GM23338 (cell line): ENCODE data around the gene HDAC1. TPM values are rescaled to one million over a fixed set of nuclear protein-coding genes. Genes with fewer than 3 reads are reported as not detected.

Source experiments
- ATAC-seq: fragments of 200-7000 bp; cut with Tn5 transposase; 3 replicates; pipeline ENCODE4 v1.9.1; 2020
- DNase-seq: peaks from one replicate; pipeline ENCODE4 v3.0.0-alpha.2; 2015; ENCODE audit warnings: low spot score
- H2AFZ ChIP-seq: fragments of 200-600 bp; sonication (generic); 2 replicates; pipeline ENCODE4 v1.8.0; 2016; ENCODE audit warnings: antibody characterized with exemption, mild to moderate bottlenecking, moderate library complexity
- H3F3A ChIP-seq: fragments of 200-600 bp; sonication (generic); replicated peaks from 2 replicates; pipeline ENCODE4 v1.8.0; 2017; ENCODE audit warnings: antibody characterized with exemption, mixed run types, low read depth
- H3K27ac ChIP-seq: fragments of 200-600 bp; sonication (generic); 2 replicates; pipeline ENCODE4 v1.6.1; 2016; ENCODE audit warnings: low read depth
- H3K27me3 ChIP-seq: fragments of 200-600 bp; sonication (generic); 2 replicates; pipeline ENCODE4 v1.8.0; 2016; ENCODE audit warnings: mild to moderate bottlenecking, mixed run types, moderate library complexity; ENCODE audit not compliant: insufficient read depth
- H3K36me3 ChIP-seq: fragments of 200-600 bp; sonication (generic); 2 replicates; pipeline ENCODE4 v1.8.0; 2016; ENCODE audit warnings: mild to moderate bottlenecking; ENCODE audit not compliant: insufficient read depth
- H3K4me1 ChIP-seq: fragments of 200-600 bp; sonication (generic); 2 replicates; pipeline ENCODE4 v1.8.0; 2016; ENCODE audit warnings: mild to moderate bottlenecking, moderate library complexity; ENCODE audit not compliant: insufficient read depth
- H3K4me2 ChIP-seq: fragments of 200-600 bp; sonication (generic); 2 replicates; pipeline ENCODE4 v1.7.1; 2017; ENCODE audit warnings: mixed run types
- H3K4me3 ChIP-seq: fragments of 200-600 bp; sonication (generic); 2 replicates; pipeline ENCODE4 v1.6.1; 2016; ENCODE audit warnings: mixed run types
- H3K79me2 ChIP-seq: fragments of 200-600 bp; sonication (generic); replicated peaks from 2 replicates; pipeline ENCODE4 v1.8.0; 2017; ENCODE audit warnings: mild to moderate bottlenecking; ENCODE audit not compliant: insufficient read depth
- H3K9me2 ChIP-seq: fragments of 200-600 bp; sonication (generic); 2 replicates; pipeline ENCODE4 v1.8.0; 2017; ENCODE audit not compliant: insufficient read depth
- H4K20me1 ChIP-seq: fragments of 200-600 bp; sonication (generic); replicated peaks from 2 replicates; pipeline ENCODE4 v1.8.0; 2017; ENCODE audit warnings: mild to moderate bottlenecking; ENCODE audit not compliant: insufficient read depth
- H3K27ac Mint-ChIP-seq: 2 replicates; pipeline ENCODE4 v1.8.0; 2020; ENCODE audit warnings: inconsistent platforms, mild to moderate bottlenecking, moderate library complexity, mixed read lengths
- H3K27me3 Mint-ChIP-seq: 3 replicates; pipeline ENCODE4 v1.8.0; 2022; ENCODE audit warnings: low read depth, mild to moderate bottlenecking, moderate library complexity, mixed read lengths, inconsistent platforms; ENCODE audit not compliant: insufficient read depth, poor library complexity
- H3K36me3 Mint-ChIP-seq: 3 replicates; pipeline ENCODE4 v1.8.0; 2021; ENCODE audit warnings: low read depth, mild to moderate bottlenecking, inconsistent platforms, moderate library complexity, mixed read lengths
- H3K4me1 Mint-ChIP-seq: 3 replicates; pipeline ENCODE4 v1.8.0; 2020; ENCODE audit warnings: mild to moderate bottlenecking, inconsistent platforms, mixed read lengths
- H3K4me3 Mint-ChIP-seq: 3 replicates; pipeline ENCODE4 v1.8.0; 2021; ENCODE audit warnings: moderate library complexity, mild to moderate bottlenecking, inconsistent platforms, mixed read lengths
- H3K9me3 Mint-ChIP-seq: 3 replicates; pipeline ENCODE4 v1.8.0; 2020; ENCODE audit warnings: moderate library complexity, mild to moderate bottlenecking, inconsistent platforms, mixed read lengths
- EZH2 ChIP-seq: fragments of 200-600 bp; sonication (generic); IDR thresholded peaks from one replicate; pipeline ENCODE4 v1.8.0; 2017; ENCODE audit warnings: antibody characterized with exemption, mild to moderate bottlenecking, low read depth; ENCODE audit not compliant: unreplicated experiment
- EZH2phosphoT487 ChIP-seq: fragments of 200-600 bp; sonication (generic); IDR thresholded peaks from one replicate; pipeline ENCODE4 v1.8.1; 2018; ENCODE audit warnings: antibody characterized with exemption; ENCODE audit not compliant: unreplicated experiment
- POLR2AphosphoS5 ChIP-seq: IDR thresholded peaks from 2 replicates; pipeline ENCODE4 v1.6.1; 2016; ENCODE audit warnings: antibody characterized with exemption, low read depth
- ZNF114 ChIP-seq: fragments of 250-450 bp; sonication (Bioruptor Pico); IDR thresholded peaks from 2 replicates; pipeline ENCODE4 v1.5.0; 2020; ENCODE audit warnings: mild to moderate bottlenecking, moderate library complexity
- ZNF331 ChIP-seq: fragments of 250-450 bp; sonication (Bioruptor Pico); IDR thresholded peaks from 2 replicates; pipeline ENCODE4 v1.5.0; 2020; ENCODE audit warnings: low read depth, mild to moderate bottlenecking, moderate library complexity
- polyA plus RNA-seq: library from polyadenylated mRNA; unstranded; fragments of >200 nt; fragmentation: Nextera tagmentation; extraction: Ambion mirVana; gene quantifications from 2 replicates; pipeline ENCODE4 v1.2.1, GENCODE V29; 2016
- total RNA-seq: library from RNA; depleted of rRNA; stranded (reverse); fragments of >200 nt; shearing (Covaris generic); gene quantifications from 2 replicates; pipeline ENCODE4 v1.2.3, GENCODE V29; 2014
- TF ChIP-seq, protein P1 (sequence below): IDR thresholded peaks from one replicate; pipeline ENCODE4 v1.6.1; 2018; ENCODE audit warnings: antibody characterized with exemption; ENCODE audit not compliant: unreplicated experiment
- TF ChIP-seq, protein P2 (sequence below): fragments of 250-450 bp; sonication (Bioruptor Pico); IDR thresholded peaks from 2 replicates; pipeline ENCODE4 v1.5.0; 2020; ENCODE audit warnings: mild to moderate bottlenecking, moderate library complexity

Gene HDAC1
- total and polyA plus RNA-seq, 2 experiments from 2014 or later: 82.6 to 104 TPM

DNA sequence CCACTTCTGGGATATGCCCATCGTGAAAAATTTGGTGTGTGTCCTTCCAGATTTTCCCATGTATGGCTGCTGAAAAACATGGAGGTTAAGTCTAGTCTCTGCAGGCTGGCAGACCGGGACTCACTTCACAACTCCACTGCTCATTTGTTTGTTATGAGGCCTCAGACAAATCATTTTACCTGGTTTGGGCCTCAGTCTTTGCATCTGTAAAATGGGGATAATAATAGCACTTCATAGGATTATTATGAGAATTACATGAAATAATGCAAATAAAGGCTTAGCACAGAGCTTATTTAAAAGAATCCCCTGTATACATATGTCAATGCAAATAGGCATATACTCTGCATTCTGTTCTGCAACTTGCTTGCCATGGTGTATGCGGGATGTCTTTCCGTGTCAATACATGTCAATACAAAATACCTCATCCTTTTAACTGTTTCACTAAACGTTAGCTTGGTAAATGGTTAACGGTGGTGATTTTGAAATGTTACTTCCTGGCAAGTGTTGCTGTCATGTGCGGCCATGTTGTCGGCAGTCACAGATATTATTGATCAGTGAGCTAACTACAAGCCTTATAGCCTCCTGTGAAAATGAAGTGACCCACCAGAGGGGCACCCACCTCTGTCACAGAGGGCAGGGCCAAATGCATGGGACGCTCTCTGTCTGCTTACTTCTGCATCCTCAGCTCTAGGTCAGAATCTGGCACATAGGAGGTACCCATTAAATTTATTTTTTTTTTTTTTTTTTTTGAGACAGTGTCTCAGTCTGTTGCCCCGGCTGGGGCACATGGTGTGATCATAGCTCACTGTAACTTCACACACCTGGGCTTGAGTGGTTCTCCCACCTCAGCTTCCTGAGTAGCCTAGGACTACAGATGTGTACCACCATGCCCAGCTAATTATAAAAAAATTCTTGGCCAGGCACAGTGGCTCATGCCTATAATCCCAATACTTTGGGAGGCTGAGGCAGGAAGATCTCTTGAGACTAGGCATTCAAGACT, 36.5 kb upstream of the HDAC1 start (continued):
- TF ChIP-seq EZH2 (no peak), POLR2AphosphoS5 (no peak), EZH2phosphoT487 (no peak)
- TF ChIP-seq, protein P1, sequence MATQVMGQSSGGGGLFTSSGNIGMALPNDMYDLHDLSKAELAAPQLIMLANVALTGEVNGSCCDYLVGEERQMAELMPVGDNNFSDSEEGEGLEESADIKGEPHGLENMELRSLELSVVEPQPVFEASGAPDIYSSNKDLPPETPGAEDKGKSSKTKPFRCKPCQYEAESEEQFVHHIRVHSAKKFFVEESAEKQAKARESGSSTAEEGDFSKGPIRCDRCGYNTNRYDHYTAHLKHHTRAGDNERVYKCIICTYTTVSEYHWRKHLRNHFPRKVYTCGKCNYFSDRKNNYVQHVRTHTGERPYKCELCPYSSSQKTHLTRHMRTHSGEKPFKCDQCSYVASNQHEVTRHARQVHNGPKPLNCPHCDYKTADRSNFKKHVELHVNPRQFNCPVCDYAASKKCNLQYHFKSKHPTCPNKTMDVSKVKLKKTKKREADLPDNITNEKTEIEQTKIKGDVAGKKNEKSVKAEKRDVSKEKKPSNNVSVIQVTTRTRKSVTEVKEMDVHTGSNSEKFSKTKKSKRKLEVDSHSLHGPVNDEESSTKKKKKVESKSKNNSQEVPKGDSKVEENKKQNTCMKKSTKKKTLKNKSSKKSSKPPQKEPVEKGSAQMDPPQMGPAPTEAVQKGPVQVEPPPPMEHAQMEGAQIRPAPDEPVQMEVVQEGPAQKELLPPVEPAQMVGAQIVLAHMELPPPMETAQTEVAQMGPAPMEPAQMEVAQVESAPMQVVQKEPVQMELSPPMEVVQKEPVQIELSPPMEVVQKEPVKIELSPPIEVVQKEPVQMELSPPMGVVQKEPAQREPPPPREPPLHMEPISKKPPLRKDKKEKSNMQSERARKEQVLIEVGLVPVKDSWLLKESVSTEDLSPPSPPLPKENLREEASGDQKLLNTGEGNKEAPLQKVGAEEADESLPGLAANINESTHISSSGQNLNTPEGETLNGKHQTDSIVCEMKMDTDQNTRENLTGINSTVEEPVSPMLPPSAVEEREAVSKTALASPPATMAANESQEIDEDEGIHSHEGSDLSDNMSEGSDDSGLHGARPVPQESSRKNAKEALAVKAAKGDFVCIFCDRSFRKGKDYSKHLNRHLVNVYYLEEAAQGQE: no peak

DNA sequence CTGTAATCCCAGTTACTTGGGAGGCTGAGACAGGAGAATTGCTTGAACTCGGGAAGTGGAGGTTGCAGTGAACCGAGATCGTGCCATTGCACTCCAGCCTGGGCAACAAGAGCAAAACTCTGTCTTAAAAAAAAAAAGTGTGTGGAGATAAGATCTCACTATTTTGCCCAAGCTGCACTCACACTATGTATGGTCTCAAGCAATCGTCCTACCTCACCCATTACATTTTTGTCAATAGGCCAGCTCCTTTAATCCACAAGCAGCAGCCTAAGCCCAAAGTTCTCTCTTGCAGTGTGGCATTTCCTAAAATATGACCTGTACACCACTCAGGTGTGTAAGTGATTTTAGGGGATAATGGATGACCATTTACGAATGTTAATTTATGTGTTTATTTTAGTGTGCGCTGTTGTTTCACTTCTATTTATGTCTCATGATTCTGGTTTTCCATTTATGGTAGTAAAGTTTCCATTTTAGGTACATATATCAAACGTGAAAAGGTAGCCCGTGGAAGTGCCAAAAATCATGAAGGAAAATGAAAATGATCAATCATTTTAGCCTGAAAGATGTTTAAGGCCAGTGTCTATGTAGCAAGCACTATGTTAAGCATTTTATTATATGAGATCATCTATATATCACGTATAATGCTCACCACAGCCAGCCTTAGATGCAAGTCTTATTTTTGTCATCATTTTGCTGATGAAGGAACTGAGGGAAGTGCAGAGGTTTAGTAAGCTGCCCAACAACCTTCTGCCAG, 35.2 kb upstream of the HDAC1 start:
- Histone ChIP-seq H3K4me2 (no peak overlapping the region), H2AFZ (no peak overlapping the region), H3K27ac (no peak overlapping the region), H4K20me1 (0 out of 2 replicates have a peak, but pooled peaks cover 3% of the 10 kb centered on the region), H3F3A (0 out of 2 replicates have a peak, but pooled peaks cover 5% of the 10 kb centered on the region), H3K79me2 (no peaks in the 10 kb centered on the region), H3K4me1 (no peaks in the 10 kb centered on the region; the same call in 1 of the 2 replicates), H3K9me2 (no peaks in the 10 kb centered on the region), H3K27me3 (no peaks in the 10 kb centered on the region), H3K4me3 (no peak overlapping the region), H3K36me3 (no peaks in the 10 kb centered on the region)
- H3K27ac Mint-ChIP-seq: no peak overlapping the region
- H3K4me1 Mint-ChIP-seq: peaks cover 8% of the 10 kb centered on the region
- peaks cover 3% of the 10 kb centered on the region for H3K27me3 Mint-ChIP-seq
- H3K4me3 Mint-ChIP-seq: no peak overlapping the region
- DNase-seq (no peak), ATAC-seq (no peak)
- H3K36me3 Mint-ChIP-seq: no peaks in the 10 kb centered on the region
- TF ChIP-seq, protein P2, sequence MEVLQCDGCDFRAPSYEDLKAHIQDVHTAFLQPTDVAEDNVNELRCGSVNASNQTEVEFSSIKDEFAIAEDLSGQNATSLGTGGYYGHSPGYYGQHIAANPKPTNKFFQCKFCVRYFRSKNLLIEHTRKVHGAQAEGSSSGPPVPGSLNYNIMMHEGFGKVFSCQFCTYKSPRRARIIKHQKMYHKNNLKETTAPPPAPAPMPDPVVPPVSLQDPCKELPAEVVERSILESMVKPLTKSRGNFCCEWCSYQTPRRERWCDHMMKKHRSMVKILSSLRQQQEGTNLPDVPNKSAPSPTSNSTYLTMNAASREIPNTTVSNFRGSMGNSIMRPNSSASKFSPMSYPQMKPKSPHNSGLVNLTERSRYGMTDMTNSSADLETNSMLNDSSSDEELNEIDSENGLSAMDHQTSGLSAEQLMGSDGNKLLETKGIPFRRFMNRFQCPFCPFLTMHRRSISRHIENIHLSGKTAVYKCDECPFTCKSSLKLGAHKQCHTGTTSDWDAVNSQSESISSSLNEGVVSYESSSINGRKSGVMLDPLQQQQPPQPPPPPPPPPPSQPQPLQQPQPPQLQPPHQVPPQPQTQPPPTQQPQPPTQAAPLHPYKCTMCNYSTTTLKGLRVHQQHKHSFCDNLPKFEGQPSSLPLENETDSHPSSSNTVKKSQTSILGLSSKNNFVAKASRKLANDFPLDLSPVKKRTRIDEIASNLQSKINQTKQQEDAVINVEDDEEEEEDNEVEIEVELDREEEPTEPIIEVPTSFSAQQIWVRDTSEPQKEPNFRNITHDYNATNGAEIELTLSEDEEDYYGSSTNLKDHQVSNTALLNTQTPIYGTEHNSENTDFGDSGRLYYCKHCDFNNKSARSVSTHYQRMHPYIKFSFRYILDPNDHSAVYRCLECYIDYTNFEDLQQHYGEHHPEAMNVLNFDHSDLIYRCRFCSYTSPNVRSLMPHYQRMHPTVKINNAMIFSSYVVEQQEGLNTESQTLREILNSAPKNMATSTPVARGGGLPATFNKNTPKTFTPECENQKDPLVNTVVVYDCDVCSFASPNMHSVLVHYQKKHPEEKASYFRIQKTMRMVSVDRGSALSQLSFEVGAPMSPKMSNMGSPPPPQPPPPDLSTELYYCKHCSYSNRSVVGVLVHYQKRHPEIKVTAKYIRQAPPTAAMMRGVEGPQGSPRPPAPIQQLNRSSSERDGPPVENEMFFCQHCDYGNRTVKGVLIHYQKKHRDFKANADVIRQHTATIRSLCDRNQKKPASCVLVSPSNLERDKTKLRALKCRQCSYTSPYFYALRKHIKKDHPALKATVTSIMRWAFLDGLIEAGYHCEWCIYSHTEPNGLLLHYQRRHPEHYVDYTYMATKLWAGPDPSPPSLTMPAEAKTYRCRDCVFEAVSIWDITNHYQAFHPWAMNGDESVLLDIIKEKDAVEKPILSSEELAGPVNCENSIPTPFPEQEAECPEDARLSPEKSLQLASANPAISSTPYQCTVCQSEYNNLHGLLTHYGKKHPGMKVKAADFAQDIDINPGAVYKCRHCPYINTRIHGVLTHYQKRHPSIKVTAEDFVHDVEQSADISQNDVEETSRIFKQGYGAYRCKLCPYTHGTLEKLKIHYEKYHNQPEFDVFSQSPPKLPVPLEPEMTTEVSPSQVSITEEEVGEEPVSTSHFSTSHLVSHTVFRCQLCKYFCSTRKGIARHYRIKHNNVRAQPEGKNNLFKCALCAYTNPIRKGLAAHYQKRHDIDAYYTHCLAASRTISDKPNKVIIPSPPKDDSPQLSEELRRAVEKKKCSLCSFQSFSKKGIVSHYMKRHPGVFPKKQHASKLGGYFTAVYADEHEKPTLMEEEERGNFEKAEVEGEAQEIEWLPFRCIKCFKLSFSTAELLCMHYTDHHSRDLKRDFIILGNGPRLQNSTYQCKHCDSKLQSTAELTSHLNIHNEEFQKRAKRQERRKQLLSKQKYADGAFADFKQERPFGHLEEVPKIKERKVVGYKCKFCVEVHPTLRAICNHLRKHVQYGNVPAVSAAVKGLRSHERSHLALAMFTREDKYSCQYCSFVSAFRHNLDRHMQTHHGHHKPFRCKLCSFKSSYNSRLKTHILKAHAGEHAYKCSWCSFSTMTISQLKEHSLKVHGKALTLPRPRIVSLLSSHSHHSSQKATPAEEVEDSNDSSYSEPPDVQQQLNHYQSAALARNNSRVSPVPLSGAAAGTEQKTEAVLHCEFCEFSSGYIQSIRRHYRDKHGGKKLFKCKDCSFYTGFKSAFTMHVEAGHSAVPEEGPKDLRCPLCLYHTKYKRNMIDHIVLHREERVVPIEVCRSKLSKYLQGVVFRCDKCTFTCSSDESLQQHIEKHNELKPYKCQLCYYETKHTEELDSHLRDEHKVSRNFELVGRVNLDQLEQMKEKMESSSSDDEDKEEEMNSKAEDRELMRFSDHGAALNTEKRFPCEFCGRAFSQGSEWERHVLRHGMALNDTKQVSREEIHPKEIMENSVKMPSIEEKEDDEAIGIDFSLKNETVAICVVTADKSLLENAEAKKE (CRISPR knock-in tag): no peak
- no peak for TF ChIP-seq ZNF331
- no peak for TF ChIP-seq ZNF114
- no peaks in the 10 kb centered on the region for H3K9me3 Mint-ChIP-seq
